HCT116 (cell line): ENCODE data around the gene RBM43. TPM values are rescaled to one million over a fixed set of nuclear protein-coding genes. Genes with fewer than 3 reads are reported as not detected.

Experiments used
- ATAC-seq: fragments of 200-7000 bp; cut with Tn5 transposase; 2 replicates; pipeline ENCODE4 v1.9.1; 2020; ENCODE audit warnings: mild to moderate bottlenecking, moderate library complexity
- BruUV-seq: library from RNA; stranded (reverse); fragments of 400-500 nt; replicated peaks from 2 replicates; lab custom pipeline; 2021; lab: Mats Ljungman, UMichigan
- CTCF ChIA-PET: fragments of 300-600 bp; sonication (Branson Sonifier 250); formaldehyde crosslinking; loops from one replicate; lab custom pipeline; 2021; ENCODE audit warnings: antibody characterized with exemption; lab: Charles Lee
- POLR2A ChIA-PET: fragments of 300-600, 350-600 bp; sonication (Branson Sonifier 250); formaldehyde crosslinking; loops from one replicate; lab custom pipeline; 2021; ENCODE audit warnings: antibody characterized with exemption; lab: Charles Lee
- RAD21 ChIA-PET, 2 experiments: fragments of 300-600 bp; sonication (Branson Sonifier 250); formaldehyde crosslinking; loops; one replicate each; lab custom pipeline; 2023; ENCODE audit warnings: low total read pairs in 2 of 2; ENCODE audit not compliant: uncharacterized antibody in 2 of 2, unreplicated experiment in 2 of 2, low non-redundant PET in 1 of 2; lab: Charles Lee
- DNase-seq: peaks from one replicate; pipeline ENCODE4 v3.0.0-alpha.2; 2010; ENCODE audit warnings: low read depth, low spot score
- H2AFZ ChIP-seq: fragments of 200-600 bp; shearing (Covaris generic), sonication (generic); 2 replicates; pipeline ENCODE4 v1.6.1; 2017; ENCODE audit warnings: low read depth, mixed run types, mixed read lengths, antibody characterized with exemption, low read length; ENCODE audit not compliant: poor library complexity, severe bottlenecking
- H3K27ac ChIP-seq: 2 replicates; pipeline ENCODE4 v1.5.1; 2012; ENCODE audit warnings: low read depth, low read length
- H3K27me3 ChIP-seq: fragments of 200-600 bp; sonication (generic); 2 replicates; pipeline ENCODE4 v1.6.1; 2016; ENCODE audit warnings: mixed run types, low read length, mixed read lengths; ENCODE audit not compliant: insufficient read depth
- H3K36me3 ChIP-seq, 2 experiments: fragments of 200-500 bp in 1 of 2; fragments of 200-600 bp in 1 of 2; sonication (Bioruptor generic) in 1 of 2; sonication (generic) in 1 of 2; 2 replicates each; pipeline versions ENCODE4 v1.5.1 to v1.6.1; 2014 to 2016; ENCODE audit warnings: low read length in 2 of 2, inconsistent platforms in 1 of 2, mixed read lengths in 1 of 2, mixed run types in 1 of 2; ENCODE audit not compliant: insufficient read depth in 2 of 2, control insufficient read depth in 1 of 2
- H3K4me1 ChIP-seq, 2 experiments: fragments of 200-600 bp in 1 of 2; sonication (generic) in 1 of 2; 2 replicates each; pipeline versions ENCODE4 v1.5.1 to v1.6.1; 2012 to 2017; ENCODE audit warnings: low read length in 2 of 2, inconsistent platforms in 1 of 2, mild to moderate bottlenecking in 1 of 2, mixed read lengths in 1 of 2, mixed run types in 1 of 2, moderate library complexity in 1 of 2; ENCODE audit not compliant: insufficient read depth in 2 of 2, control insufficient read depth in 1 of 2
- H3K4me2 ChIP-seq: fragments of 200-600 bp; sonication (generic); 2 replicates; pipeline ENCODE4 v1.6.1; 2017; ENCODE audit warnings: mixed run types, low read length, mixed read lengths
- H3K4me3 ChIP-seq, 2 experiments: fragments of 200-600 bp in 1 of 2; sonication (generic) in 1 of 2; replicated peaks in 1 of 2; 2 replicates each; pipeline ENCODE4 v1.5.1; 2011 to 2016; ENCODE audit warnings: low read length in 2 of 2, control low read depth in 1 of 2, low read depth in 1 of 2, mild to moderate bottlenecking in 1 of 2, mixed read lengths in 1 of 2, mixed run types in 1 of 2
- H3K79me2 ChIP-seq: fragments of 200-600 bp; sonication (generic); 2 replicates; pipeline ENCODE4 v1.6.1; 2017; ENCODE audit warnings: mild to moderate bottlenecking, mixed run types, low read length, moderate library complexity, mixed read lengths; ENCODE audit not compliant: insufficient read depth
- H3K9ac ChIP-seq: fragments of 200-600 bp; sonication (generic); 2 replicates; pipeline ENCODE4 v1.6.1; 2016; ENCODE audit warnings: low read length, mixed read lengths
- H3K9me2 ChIP-seq: fragments of 200-600 bp; sonication (generic), shearing (Covaris generic); 2 replicates; pipeline ENCODE4 v1.6.1; 2017; ENCODE audit warnings: mixed run types, mild to moderate bottlenecking, moderate library complexity; ENCODE audit not compliant: insufficient read depth
- H3K9me3 ChIP-seq, 2 experiments: fragments of 200-500 bp in 1 of 2; fragments of 200-600 bp in 1 of 2; sonication (Bioruptor generic) in 1 of 2; sonication (generic) in 1 of 2; 2 replicates each; pipeline ENCODE4 v1.6.1; 2014 to 2017; ENCODE audit warnings: low read length in 2 of 2, mixed read lengths in 2 of 2, inconsistent platforms in 1 of 2, low read depth in 1 of 2, mild to moderate bottlenecking in 1 of 2, mixed run types in 1 of 2, moderate library complexity in 1 of 2; ENCODE audit not compliant: control insufficient read depth in 1 of 2, insufficient read depth in 1 of 2
- H4K20me1 ChIP-seq: fragments of 200-600 bp; sonication (generic), shearing (Covaris generic); 2 replicates; pipeline ENCODE4 v1.6.1; 2017; ENCODE audit warnings: mixed run types, mild to moderate bottlenecking, moderate library complexity; ENCODE audit not compliant: insufficient read depth
- EZH2phosphoT487 ChIP-seq: fragments of 200-600 bp; IDR thresholded peaks from 2 replicates; pipeline ENCODE4 v1.6.1; 2018; ENCODE audit warnings: antibody characterized with exemption, borderline replicate concordance
- JUND ChIP-seq: IDR thresholded peaks from 2 replicates; pipeline ENCODE4 v1.6.1; 2012
- POLR2AphosphoS5 ChIP-seq: IDR thresholded peaks from 2 replicates; pipeline ENCODE4 v1.6.1; 2011; ENCODE audit warnings: mild to moderate bottlenecking, low read depth, low read length, moderate library complexity
- RAD21 ChIP-seq: IDR thresholded peaks from 2 replicates; pipeline ENCODE4 v1.6.1; 2012; ENCODE audit warnings: low read depth, mild to moderate bottlenecking
- SP1 ChIP-seq: IDR thresholded peaks from 2 replicates; pipeline ENCODE4 v1.6.1; 2012; ENCODE audit warnings: low read depth
- TCF7L2 ChIP-seq: IDR thresholded peaks from 2 replicates; pipeline ENCODE4 v1.7.0; 2011; ENCODE audit warnings: borderline replicate concordance, inconsistent platforms; ENCODE audit not compliant: insufficient read depth, insufficient read length; ENCODE audit errors: extremely low read depth
- YY1 ChIP-seq: IDR thresholded peaks from 2 replicates; pipeline ENCODE4 v1.6.1; 2011; ENCODE audit warnings: low read length, low read depth, moderate library complexity, mild to moderate bottlenecking; ENCODE audit not compliant: insufficient replicate concordance; ENCODE audit errors: extremely low read depth
- ZFX ChIP-seq: fragments of 450-650 bp; IDR thresholded peaks from 2 replicates; pipeline ENCODE4 v1.6.1; 2017
- ZNF274 ChIP-seq: fragments of 200-500 bp; sonication (Bioruptor generic); IDR thresholded peaks from 2 replicates; pipeline ENCODE4 v1.6.1; 2014; ENCODE audit warnings: mild to moderate bottlenecking, low read depth, low read length, inconsistent platforms
- intact Hi-C: fragments of 100-400 bp; cut with micrococcal nuclease; formaldehyde crosslinking; loops from 2 replicates; pipeline ENCODE4 v1.10.0; 2022
- total RNA-seq: library from RNA; stranded (reverse); gene quantifications from one replicate; pipeline ENCODE4 v1.2.1, GENCODE V29; 2021; ENCODE audit not compliant: unreplicated experiment
- TF ChIP-seq, protein P1 (sequence below): IDR thresholded peaks from 2 replicates; pipeline ENCODE4 v1.6.1; 2012
- TF ChIP-seq, protein P2 (sequence below): IDR thresholded peaks from 2 replicates; pipeline ENCODE4 v1.6.1; 2012
- TF ChIP-seq, protein P3 (sequence below): IDR thresholded peaks from 2 replicates; pipeline ENCODE4 v1.6.1; 2012; ENCODE audit warnings: low read depth

Gene RBM43
- total RNA-seq, 1 experiment from 2014 or later = 3.3 TPM

DNA sequence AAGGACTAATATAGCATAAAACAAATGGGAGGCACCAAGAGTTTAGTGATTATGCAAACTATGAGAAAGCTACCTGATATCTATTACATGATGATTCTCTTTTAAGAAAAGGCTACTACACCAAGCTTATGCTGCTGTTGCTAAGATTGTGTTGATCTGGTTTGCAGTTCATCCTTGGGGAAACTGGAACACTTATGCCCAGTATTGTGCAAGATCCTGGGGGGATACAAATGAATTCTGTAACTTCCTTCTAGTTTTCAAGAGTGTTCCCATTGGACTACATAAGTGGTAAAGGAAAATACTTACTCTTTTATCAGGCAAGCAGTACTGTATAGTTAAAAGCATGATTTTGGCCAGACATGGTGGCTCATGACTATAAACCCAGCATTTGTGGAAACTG is 30.9 kb upstream of the RBM43 start (continued):
- TF ChIP-seq, protein P1, sequence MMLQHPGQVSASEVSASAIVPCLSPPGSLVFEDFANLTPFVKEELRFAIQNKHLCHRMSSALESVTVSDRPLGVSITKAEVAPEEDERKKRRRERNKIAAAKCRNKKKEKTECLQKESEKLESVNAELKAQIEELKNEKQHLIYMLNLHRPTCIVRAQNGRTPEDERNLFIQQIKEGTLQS = no peak
- TF ChIP-seq TCF7L2 (no peak), YY1 (no peak), SP1 (no peak)

DNA sequence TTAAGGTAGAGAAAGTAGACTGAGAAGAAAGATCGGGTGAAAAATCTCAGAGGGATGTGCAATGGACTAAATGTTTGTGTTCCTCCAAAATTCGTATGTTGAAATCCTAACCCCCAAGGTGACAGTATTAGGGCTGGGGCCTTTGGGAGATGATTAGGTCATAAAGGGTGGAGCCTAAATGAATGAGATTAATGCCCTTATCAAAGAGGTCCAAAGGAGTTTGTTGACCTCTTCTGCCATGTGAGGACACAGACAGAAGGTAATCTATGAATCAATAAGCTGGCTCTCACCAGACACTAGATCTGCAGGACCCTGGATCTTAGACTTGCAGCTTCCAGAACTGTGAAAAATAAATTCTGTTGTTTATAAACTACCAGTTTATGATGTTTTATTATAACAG is 30.5 kb upstream of the RBM43 start:
- Histone ChIP-seq H3K9ac (no peak overlapping the region), H3K9me2 (no peaks in the 10 kb centered on the region), H3K27ac (no peak overlapping the region), H3K9me3 (no peaks in the 10 kb centered on the region), H3K36me3 (no peaks in the 10 kb centered on the region), H2AFZ (no peak overlapping the region), H3K27me3 (no peaks in the 10 kb centered on the region), H3K4me3 (no peak overlapping the region), H4K20me1 (no peaks in the 10 kb centered on the region), H3K79me2 (no peaks in the 10 kb centered on the region), H3K4me1 (peaks cover 7 to 20% of the 10 kb centered on the region in 2 experiments; a peak in 3 of 4 replicates), H3K4me2 (no peak overlapping the region)
- TF ChIP-seq JUND (no peak), POLR2AphosphoS5 (no peak), RAD21 (no peak), ZFX (no peak), EZH2phosphoT487 (no peak), ZNF274 (no peak), SP1 (no peak)
- TF ChIP-seq, protein P2, sequence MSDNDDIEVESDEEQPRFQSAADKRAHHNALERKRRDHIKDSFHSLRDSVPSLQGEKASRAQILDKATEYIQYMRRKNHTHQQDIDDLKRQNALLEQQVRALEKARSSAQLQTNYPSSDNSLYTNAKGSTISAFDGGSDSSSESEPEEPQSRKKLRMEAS = no peak
- TF ChIP-seq, protein P3, sequence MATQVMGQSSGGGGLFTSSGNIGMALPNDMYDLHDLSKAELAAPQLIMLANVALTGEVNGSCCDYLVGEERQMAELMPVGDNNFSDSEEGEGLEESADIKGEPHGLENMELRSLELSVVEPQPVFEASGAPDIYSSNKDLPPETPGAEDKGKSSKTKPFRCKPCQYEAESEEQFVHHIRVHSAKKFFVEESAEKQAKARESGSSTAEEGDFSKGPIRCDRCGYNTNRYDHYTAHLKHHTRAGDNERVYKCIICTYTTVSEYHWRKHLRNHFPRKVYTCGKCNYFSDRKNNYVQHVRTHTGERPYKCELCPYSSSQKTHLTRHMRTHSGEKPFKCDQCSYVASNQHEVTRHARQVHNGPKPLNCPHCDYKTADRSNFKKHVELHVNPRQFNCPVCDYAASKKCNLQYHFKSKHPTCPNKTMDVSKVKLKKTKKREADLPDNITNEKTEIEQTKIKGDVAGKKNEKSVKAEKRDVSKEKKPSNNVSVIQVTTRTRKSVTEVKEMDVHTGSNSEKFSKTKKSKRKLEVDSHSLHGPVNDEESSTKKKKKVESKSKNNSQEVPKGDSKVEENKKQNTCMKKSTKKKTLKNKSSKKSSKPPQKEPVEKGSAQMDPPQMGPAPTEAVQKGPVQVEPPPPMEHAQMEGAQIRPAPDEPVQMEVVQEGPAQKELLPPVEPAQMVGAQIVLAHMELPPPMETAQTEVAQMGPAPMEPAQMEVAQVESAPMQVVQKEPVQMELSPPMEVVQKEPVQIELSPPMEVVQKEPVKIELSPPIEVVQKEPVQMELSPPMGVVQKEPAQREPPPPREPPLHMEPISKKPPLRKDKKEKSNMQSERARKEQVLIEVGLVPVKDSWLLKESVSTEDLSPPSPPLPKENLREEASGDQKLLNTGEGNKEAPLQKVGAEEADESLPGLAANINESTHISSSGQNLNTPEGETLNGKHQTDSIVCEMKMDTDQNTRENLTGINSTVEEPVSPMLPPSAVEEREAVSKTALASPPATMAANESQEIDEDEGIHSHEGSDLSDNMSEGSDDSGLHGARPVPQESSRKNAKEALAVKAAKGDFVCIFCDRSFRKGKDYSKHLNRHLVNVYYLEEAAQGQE = no peak
- RAD21 ChIA-PET = no interaction called here
- intact Hi-C loops = no loop called here
- POLR2A ChIA-PET = no interaction called here
- DNase-seq = no peak
- no TSS peak for BruUV-seq
- CTCF ChIA-PET = no interaction called here
- no peak for ATAC-seq
